Liver (tissue), 9 donors: ENCODE results near the gene VAC14. TPM values are rescaled to one million over a fixed set of nuclear protein-coding genes. Genes with fewer than 3 reads are reported as not detected.

Experiments used
- DNase-seq: peaks from one replicate; pipeline ENCODE4 v3.0.0-alpha.2; 2017; ENCODE audit warnings: low spot score
- H3K27ac ChIP-seq, 2 donors: one replicate each; pipeline ENCODE4 v1.7.0; 2013; ENCODE audit warnings: inconsistent platforms in 2 of 2, low read length in 2 of 2, control low read depth in 1 of 2, low read depth in 1 of 2, mild to moderate bottlenecking in 1 of 2
- H3K27me3 ChIP-seq, 4 donors: one replicate each; pipeline versions ENCODE4 v1.6.1 to v1.7.0; 2013; ENCODE audit warnings: low read length in 3 of 4, inconsistent platforms in 1 of 4, mild to moderate bottlenecking in 1 of 4, moderate library complexity in 1 of 4; ENCODE audit not compliant: control insufficient read depth in 4 of 4, insufficient read depth in 4 of 4
- H3K36me3 ChIP-seq, 4 donors: one replicate each; pipeline versions ENCODE4 v1.6.1 to v1.7.0; 2013; ENCODE audit warnings: low read length in 3 of 4, mild to moderate bottlenecking in 3 of 4, low read depth in 1 of 4, moderate library complexity in 1 of 4; ENCODE audit not compliant: control insufficient read depth in 4 of 4, insufficient read depth in 3 of 4
- H3K4me1 ChIP-seq, 4 donors: one replicate each; pipeline versions ENCODE4 v1.6.1 to v1.7.0; 2013; ENCODE audit warnings: low read length in 3 of 4, mild to moderate bottlenecking in 3 of 4, moderate library complexity in 1 of 4; ENCODE audit not compliant: control insufficient read depth in 4 of 4, insufficient read depth in 4 of 4
- H3K4me3 ChIP-seq, 3 donors: one replicate each; pipeline versions ENCODE4 v1.6.1 to v1.7.0; 2013; ENCODE audit warnings: low read length in 3 of 3, control low read depth in 1 of 3, low read depth in 1 of 3, mild to moderate bottlenecking in 1 of 3
- H3K9ac ChIP-seq, 2 donors: one replicate each; pipeline ENCODE4 v1.7.0; 2013; ENCODE audit warnings: low read length in 2 of 2, mild to moderate bottlenecking in 2 of 2, moderate library complexity in 2 of 2, control low read depth in 1 of 2, low read depth in 1 of 2
- H3K9me3 ChIP-seq, 4 donors: one replicate each; pipeline versions ENCODE4 v1.6.1 to v1.7.0; 2013; ENCODE audit warnings: low read length in 3 of 4; ENCODE audit not compliant: control insufficient read depth in 4 of 4
- EGR1 ChIP-seq, 2 donors: IDR thresholded peaks; 2 replicates each; pipeline ENCODE4 v1.6.1; 2016 to 2018; ENCODE audit warnings: antibody characterized with exemption in 2 of 2, low read depth in 2 of 2
- FOXA1 ChIP-seq: IDR thresholded peaks from 2 replicates; pipeline ENCODE4 v1.6.1; 2016; ENCODE audit warnings: antibody characterized with exemption
- FOXA2 ChIP-seq: IDR thresholded peaks from 2 replicates; pipeline ENCODE4 v1.6.1; 2016; ENCODE audit warnings: antibody characterized with exemption
- GABPA ChIP-seq, 2 donors: IDR thresholded peaks in 1 of 2; conservative IDR thresholded peaks in 1 of 2; 2 replicates each; pipeline ENCODE4 v1.6.1; 2016; ENCODE audit warnings: antibody characterized with exemption in 2 of 2, mild to moderate bottlenecking in 1 of 2, moderate library complexity in 1 of 2
- HNF4A ChIP-seq, 2 donors: conservative IDR thresholded peaks; 2 replicates each; pipeline ENCODE4 v1.6.1; 2016; ENCODE audit warnings: antibody characterized with exemption in 2 of 2, mild to moderate bottlenecking in 2 of 2
- HNF4G ChIP-seq: IDR thresholded peaks from 2 replicates; pipeline ENCODE4 v1.6.1; 2016; ENCODE audit warnings: antibody characterized with exemption
- JUND ChIP-seq, 2 donors: IDR thresholded peaks; 2 replicates each; pipeline ENCODE4 v1.6.1; 2016; ENCODE audit warnings: antibody characterized with exemption in 2 of 2
- NR2F2 ChIP-seq: IDR thresholded peaks from 2 replicates; pipeline ENCODE4 v1.6.1; 2016; ENCODE audit warnings: antibody characterized with exemption
- RAD21 ChIP-seq, 2 donors: IDR thresholded peaks; 2 replicates each; pipeline ENCODE4 v1.6.1; 2016; ENCODE audit warnings: antibody characterized with exemption in 2 of 2, mild to moderate bottlenecking in 2 of 2
- RXRA ChIP-seq, 2 donors: IDR thresholded peaks; 2 replicates each; pipeline ENCODE4 v1.6.1; 2017 to 2018; ENCODE audit warnings: antibody characterized with exemption in 2 of 2, mild to moderate bottlenecking in 1 of 2
- SP1 ChIP-seq: IDR thresholded peaks from 2 replicates; pipeline ENCODE4 v1.6.1; 2018; ENCODE audit warnings: antibody characterized with exemption, mild to moderate bottlenecking
- TAF1 ChIP-seq: conservative IDR thresholded peaks from 2 replicates; pipeline ENCODE4 v1.6.1; 2016; ENCODE audit warnings: antibody characterized with exemption, mild to moderate bottlenecking
- YY1 ChIP-seq: IDR thresholded peaks from 2 replicates; pipeline ENCODE4 v1.6.1; 2016; ENCODE audit warnings: antibody characterized with exemption, mild to moderate bottlenecking
- WGBS: extraction: QIAGEN DNeasy Blood & Tissue Kit; methylation state at CpG from one replicate; pipeline ENCODE4 v1.1.7; 2013; 5-methylcytosine and 5-hydroxymethylcytosine counted together
- polyA plus RNA-seq, 2 donors: library from polyadenylated mRNA; stranded (reverse) in 1 of 2; unstranded in 1 of 2; fragments of 200-250 nt in 1 of 2; fragments of >200 nt in 1 of 2; fragmentation: Nextera tagmentation in 1 of 2; extraction: Ambion mirVana in 1 of 2; gene quantifications; one replicate each; pipeline versions ENCODE4 v1.2.1 to v1.2.3, GENCODE V29; 2013 to 2015
- total RNA-seq, 2 donors: library from RNA; depleted of rRNA; stranded (reverse); fragments of >200 nt; gene quantifications; one replicate each; pipeline ENCODE4 v1.2.3, GENCODE V29; 2014
- TF ChIP-seq, protein P1 (sequence below): IDR thresholded peaks from 2 replicates; pipeline ENCODE4 v1.6.1; 2016; ENCODE audit warnings: antibody characterized with exemption
- TF ChIP-seq, protein P2 (sequence below): IDR thresholded peaks from 2 replicates; pipeline ENCODE4 v1.6.1; 2016; ENCODE audit warnings: antibody characterized with exemption, mild to moderate bottlenecking
- TF ChIP-seq, protein P3 (sequence below): IDR thresholded peaks from 2 replicates; pipeline ENCODE4 v1.6.1; 2016; ENCODE audit warnings: antibody characterized with exemption
- TF ChIP-seq, protein P4 (sequence below): IDR thresholded peaks from 2 replicates; pipeline ENCODE4 v1.6.1; 2016; ENCODE audit warnings: antibody characterized with exemption
- TF ChIP-seq, protein P5 (sequence below): fragments of 150-350 bp; IDR thresholded peaks from 2 replicates; pipeline ENCODE4 v1.5.1; 2017; ENCODE audit warnings: improper control_type of control experiment, low read depth, low read length; ENCODE audit not compliant: missing input control
- donor health status: healthy.
- donor health status: healthy.
- donor health status: healthy.
- donor health status: healthy.
- donor health status: healthy.

The VAC14 gene
- total and polyA plus RNA-seq, 4 donors = 16.7 to 29.8 (median 20.5) TPM

DNA sequence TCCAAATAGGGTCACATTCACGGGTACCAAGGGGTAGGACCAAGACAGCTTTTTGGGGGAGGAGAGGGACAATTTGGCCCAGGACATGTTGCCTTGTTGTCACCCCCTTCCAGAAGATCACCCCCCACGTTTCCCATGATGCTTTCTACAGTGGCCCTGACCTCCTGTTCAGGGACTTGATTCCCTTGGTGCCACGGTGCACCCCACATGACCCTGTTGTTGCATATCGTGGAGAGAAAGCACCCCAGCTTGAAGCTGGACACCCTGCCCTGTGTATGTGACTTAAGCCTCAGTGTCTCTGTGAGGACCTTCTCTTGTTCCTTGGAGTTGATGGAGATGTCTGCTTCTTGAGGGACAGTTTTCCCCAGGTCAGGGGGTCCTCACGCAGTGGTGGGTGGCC is 142.0 kb downstream of the VAC14 start:
- peaks cover 2 to 9% (median 5%) of the 10 kb centered on the region in 4 donors for H3K36me3 ChIP-seq
- H3K27ac ChIP-seq = no peak overlapping the region
- no peak for TF ChIP-seq YY1
- TF ChIP-seq EGR1 (IDR thresholded peaks at IDR 0.05; ENCODE audit: low read depth in 2 of 2) = no peak
- TF ChIP-seq HNF4G = no peak
- TF ChIP-seq TAF1 = no peak
- TF ChIP-seq HNF4A (conservative IDR thresholded peaks at IDR 0.05) = no peak
- no peak for TF ChIP-seq FOXA2
- TF ChIP-seq, protein P1, sequence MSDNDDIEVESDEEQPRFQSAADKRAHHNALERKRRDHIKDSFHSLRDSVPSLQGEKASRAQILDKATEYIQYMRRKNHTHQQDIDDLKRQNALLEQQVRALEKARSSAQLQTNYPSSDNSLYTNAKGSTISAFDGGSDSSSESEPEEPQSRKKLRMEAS = no peak
- TF ChIP-seq, protein P2, sequence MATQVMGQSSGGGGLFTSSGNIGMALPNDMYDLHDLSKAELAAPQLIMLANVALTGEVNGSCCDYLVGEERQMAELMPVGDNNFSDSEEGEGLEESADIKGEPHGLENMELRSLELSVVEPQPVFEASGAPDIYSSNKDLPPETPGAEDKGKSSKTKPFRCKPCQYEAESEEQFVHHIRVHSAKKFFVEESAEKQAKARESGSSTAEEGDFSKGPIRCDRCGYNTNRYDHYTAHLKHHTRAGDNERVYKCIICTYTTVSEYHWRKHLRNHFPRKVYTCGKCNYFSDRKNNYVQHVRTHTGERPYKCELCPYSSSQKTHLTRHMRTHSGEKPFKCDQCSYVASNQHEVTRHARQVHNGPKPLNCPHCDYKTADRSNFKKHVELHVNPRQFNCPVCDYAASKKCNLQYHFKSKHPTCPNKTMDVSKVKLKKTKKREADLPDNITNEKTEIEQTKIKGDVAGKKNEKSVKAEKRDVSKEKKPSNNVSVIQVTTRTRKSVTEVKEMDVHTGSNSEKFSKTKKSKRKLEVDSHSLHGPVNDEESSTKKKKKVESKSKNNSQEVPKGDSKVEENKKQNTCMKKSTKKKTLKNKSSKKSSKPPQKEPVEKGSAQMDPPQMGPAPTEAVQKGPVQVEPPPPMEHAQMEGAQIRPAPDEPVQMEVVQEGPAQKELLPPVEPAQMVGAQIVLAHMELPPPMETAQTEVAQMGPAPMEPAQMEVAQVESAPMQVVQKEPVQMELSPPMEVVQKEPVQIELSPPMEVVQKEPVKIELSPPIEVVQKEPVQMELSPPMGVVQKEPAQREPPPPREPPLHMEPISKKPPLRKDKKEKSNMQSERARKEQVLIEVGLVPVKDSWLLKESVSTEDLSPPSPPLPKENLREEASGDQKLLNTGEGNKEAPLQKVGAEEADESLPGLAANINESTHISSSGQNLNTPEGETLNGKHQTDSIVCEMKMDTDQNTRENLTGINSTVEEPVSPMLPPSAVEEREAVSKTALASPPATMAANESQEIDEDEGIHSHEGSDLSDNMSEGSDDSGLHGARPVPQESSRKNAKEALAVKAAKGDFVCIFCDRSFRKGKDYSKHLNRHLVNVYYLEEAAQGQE = no peak
- TF ChIP-seq RAD21 (IDR thresholded peaks at IDR 0.05) = no peak
- no peak for TF ChIP-seq GABPA (IDR thresholded peaks at IDR 0.05 in 1 of 2, conservative IDR thresholded peaks at IDR 0.05 in 1 of 2)
- no peak for TF ChIP-seq FOXA1
- TF ChIP-seq, protein P3, sequence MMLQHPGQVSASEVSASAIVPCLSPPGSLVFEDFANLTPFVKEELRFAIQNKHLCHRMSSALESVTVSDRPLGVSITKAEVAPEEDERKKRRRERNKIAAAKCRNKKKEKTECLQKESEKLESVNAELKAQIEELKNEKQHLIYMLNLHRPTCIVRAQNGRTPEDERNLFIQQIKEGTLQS = no peak
- TF ChIP-seq, protein P4, sequence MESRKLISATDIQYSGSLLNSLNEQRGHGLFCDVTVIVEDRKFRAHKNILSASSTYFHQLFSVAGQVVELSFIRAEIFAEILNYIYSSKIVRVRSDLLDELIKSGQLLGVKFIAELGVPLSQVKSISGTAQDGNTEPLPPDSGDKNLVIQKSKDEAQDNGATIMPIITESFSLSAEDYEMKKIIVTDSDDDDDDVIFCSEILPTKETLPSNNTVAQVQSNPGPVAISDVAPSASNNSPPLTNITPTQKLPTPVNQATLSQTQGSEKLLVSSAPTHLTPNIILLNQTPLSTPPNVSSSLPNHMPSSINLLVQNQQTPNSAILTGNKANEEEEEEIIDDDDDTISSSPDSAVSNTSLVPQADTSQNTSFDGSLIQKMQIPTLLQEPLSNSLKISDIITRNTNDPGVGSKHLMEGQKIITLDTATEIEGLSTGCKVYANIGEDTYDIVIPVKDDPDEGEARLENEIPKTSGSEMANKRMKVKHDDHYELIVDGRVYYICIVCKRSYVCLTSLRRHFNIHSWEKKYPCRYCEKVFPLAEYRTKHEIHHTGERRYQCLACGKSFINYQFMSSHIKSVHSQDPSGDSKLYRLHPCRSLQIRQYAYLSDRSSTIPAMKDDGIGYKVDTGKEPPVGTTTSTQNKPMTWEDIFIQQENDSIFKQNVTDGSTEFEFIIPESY = no peak
- no peak for TF ChIP-seq NR2F2
- TF ChIP-seq, protein P5, sequence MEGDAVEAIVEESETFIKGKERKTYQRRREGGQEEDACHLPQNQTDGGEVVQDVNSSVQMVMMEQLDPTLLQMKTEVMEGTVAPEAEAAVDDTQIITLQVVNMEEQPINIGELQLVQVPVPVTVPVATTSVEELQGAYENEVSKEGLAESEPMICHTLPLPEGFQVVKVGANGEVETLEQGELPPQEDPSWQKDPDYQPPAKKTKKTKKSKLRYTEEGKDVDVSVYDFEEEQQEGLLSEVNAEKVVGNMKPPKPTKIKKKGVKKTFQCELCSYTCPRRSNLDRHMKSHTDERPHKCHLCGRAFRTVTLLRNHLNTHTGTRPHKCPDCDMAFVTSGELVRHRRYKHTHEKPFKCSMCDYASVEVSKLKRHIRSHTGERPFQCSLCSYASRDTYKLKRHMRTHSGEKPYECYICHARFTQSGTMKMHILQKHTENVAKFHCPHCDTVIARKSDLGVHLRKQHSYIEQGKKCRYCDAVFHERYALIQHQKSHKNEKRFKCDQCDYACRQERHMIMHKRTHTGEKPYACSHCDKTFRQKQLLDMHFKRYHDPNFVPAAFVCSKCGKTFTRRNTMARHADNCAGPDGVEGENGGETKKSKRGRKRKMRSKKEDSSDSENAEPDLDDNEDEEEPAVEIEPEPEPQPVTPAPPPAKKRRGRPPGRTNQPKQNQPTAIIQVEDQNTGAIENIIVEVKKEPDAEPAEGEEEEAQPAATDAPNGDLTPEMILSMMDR = no peak
- no peak for TF ChIP-seq JUND (IDR thresholded peaks at IDR 0.05)
- TF ChIP-seq RXRA (IDR thresholded peaks at IDR 0.05) = no peak
- no peak for TF ChIP-seq SP1

More for the DNA sequence above, 142.0 kb downstream of the VAC14 start:
- 80% methylated on average over 5 of the region's 5 CpGs for WGBS
- no peaks in the 10 kb centered on the region for H3K27me3 ChIP-seq
- DNase-seq = no peak
- H3K9ac ChIP-seq = no peak overlapping the region
- H3K4me1 ChIP-seq = peaks cover 0 to 5% (median 2%) of the 10 kb centered on the region in 4 donors
- no peak overlapping the region for H3K4me3 ChIP-seq
- H3K9me3 ChIP-seq = no peaks in the 10 kb centered on the region
